HG02798 (cell line): ENCODE data around the gene FOXP1.
"Not testable (repeated sequence)": the region's sequence is repeated elsewhere in the genome, so short reads cannot be mapped to it uniquely, and the experiment has no call there.

Experiments
- ATAC-seq: cut with Tn5 transposase; IDR thresholded peaks from one replicate; pipeline ENCODE4 v1.9.1; 2021; ENCODE audit warnings: mild to moderate bottlenecking; ENCODE audit not compliant: unreplicated experiment, poor library complexity

FOXP1 gene

DNA sequence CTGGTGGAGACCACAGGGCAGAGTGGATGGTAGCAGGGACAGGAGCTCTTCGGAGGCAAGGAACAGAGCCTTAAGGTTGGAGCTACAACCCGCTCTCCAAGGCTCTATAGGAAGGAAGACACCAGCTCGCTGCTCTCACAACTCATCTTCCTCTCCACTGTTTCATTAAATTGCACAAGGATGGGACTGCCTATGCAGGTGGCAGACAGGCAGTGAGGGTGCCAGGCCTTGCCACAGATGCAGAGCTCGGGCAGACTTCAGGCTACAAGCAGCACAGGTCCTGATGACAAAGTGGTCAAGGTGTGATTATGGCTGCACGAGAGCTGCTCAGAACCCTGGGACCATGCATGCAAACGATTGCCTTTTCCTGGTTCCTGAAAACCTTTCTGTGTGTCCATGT lies 144.6 kb downstream of the FOXP1 start:
- no peak for ATAC-seq

DNA sequence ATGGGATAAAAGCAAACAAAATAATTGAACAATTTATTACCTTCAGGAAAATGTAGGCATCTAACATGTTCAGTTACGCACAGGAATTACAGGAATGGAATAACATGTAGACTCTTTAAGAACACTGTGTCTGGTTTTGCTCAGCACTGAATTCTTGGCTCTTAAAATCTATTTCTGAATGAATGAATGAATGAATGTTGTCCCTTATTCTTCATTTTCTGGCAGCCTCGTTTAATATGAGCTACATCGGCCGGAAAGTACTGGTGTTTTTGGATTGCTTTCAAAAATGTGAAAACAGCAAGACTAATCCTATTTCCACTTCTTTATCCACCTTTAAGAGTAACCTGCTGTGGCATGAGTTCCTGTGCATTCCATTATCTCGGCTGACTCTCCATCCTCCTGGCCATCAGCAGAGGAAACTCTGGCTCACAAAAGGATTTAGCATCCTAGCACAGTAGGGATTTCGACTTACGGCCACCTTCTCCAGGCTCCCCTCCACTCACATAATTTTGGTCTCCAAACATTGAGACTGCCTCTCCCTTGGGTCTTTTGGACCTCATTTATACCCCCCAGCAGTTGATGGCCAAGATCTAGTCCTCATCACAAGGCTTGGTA lies 145.3 kb downstream of the FOXP1 start:
- ATAC-seq = no peak

DNA sequence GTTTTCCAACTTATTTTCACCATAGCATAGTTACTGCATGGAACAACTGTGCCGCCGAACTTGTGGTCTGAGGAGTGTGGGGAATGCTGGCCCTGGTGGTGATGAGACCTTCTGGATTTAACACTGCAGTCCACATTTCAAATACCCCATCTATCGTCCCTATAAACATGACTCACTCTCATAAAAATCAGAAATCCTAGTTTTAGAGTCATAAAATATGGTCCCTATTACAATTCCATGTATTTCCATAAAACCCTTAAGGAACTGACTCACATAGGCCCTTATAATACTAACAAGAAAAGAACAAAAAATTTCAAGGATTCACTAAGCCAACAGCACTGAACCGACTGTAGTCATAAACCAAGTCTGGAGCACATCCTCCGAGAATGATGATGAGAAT lies 147.2 kb downstream of the FOXP1 start:
- no peak for ATAC-seq

DNA sequence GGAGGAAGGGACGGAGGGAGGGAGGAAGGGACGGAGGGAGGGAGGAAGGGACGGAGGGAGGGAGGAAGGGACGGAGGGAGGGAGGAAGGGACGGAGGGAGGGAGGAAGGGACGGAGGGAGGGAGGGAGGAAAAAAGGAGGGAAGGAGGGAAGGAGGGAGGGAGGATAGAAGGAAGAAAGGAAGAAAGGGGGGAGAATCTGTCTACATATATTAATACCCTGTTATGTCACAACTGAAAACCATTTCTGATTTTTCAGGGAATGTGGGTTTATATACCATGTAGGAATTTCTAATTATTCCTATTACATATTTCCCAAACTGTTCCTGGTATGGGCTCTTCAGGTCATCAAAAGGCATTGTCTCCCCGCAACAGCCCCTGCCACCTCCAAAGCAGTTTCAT lies 147.7 kb downstream of the FOXP1 start:
- ATAC-seq = not testable (repeated sequence)

DNA sequence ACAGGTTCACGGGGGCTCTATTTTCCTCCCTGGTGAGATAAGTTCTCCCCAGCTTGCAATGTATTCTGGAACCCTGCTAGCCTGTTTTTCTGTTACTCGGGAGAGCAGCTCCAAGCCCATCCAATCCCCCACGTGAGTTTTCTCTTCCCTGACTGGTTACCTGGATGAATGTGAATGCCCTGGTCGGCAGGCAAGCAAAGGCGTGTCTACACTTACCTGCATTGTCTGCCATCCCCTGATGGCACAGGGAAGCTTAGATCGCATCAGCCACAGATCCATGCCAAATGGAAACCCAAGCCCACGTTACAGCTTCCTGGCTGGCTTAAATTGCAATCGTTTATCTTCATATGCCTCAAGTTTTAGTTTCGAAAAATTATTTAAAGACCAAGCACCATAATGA lies 149.9 kb downstream of the FOXP1 start:
- ATAC-seq = no peak

DNA sequence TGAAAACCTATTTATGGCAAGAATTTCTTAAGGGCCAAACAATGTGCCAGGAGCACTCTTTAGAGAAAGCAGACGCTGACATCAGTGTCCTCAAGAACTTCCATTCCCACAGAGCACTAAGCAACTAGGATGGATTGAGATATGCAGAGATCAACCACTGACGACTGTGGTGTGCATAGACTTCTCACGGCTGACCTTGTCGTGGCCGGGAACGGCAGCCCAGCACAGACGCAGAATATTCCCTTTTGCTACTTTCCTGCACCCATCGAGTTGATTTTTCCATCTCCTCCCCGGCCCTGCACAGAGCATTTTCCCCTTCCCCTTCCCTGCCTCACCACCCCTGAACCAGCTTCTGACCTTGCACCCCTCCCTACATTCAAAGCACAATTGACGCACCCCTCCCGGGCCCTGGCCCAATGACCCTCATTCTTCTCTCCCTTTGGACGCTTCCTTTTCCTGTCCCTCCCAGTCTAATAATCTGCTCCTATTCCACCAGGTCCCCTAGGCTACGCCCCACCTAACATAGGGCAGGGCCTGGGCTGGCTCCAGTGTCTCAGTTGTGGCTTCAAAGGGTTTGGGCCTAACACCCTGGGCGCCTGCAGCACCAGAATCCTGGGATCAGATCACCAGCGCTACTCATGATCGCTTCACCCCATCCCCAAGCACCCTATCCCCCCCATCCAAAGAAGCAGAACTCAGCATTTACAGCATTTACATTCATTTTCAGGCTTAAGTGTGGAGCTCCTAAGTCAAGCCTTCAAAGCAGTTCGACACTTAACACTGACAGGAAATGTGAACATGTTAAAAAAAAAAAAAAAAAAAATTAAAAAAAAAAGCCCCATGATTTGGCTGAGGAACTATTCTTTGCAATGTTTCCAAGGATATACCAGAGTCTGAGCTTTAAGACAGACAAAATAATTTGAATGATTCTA lies 151.2 kb downstream of the FOXP1 start:
- no peak for ATAC-seq

DNA sequence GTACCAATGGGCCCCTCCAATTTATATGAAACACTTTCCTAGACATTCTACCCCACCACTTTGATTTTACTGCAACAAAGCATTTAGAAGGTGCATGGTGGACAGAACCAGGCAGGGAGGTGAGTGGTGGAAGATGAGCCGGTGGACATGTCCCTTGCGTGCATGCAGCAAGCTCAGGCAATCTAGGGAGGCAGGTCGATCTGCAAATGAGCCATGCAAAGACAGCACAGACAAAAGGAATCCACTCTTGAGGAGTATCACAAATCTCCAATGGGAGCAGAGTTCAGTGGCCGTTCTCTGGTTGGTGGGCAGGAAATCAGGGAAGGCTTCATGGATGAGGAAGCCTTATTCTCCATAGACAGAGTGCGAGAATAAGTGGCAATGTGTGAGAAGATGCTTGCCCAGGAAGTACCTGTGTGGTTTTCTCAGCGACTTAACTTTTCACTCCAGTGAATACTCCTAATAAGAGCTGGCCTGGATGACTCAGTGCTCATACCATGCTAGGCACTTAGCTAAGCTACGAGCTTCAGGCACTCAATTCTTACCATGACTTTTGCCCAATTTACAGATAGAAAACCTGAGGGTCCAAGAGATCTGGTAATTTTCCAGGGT lies 152.5 kb downstream of the FOXP1 start:
- no peak for ATAC-seq

DNA sequence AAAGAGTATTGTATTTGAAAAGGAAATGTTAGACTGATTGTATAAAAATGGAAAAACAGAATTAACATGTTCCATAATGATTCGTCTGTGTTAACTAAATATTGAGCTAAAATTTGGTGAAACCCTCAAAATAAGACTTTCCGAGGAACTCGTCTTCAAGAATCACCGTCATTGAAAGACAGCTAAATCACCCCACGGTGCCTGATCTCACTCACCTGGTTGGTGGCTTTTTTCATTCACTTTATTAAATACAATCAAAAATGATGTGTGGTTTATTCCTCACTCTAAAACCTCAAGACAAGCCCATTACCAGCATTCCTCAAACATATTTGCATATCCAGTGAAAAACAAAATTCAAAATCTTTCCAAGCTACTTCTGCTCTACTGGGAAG lies 153.9 kb downstream of the FOXP1 start:
- no peak for ATAC-seq

DNA sequence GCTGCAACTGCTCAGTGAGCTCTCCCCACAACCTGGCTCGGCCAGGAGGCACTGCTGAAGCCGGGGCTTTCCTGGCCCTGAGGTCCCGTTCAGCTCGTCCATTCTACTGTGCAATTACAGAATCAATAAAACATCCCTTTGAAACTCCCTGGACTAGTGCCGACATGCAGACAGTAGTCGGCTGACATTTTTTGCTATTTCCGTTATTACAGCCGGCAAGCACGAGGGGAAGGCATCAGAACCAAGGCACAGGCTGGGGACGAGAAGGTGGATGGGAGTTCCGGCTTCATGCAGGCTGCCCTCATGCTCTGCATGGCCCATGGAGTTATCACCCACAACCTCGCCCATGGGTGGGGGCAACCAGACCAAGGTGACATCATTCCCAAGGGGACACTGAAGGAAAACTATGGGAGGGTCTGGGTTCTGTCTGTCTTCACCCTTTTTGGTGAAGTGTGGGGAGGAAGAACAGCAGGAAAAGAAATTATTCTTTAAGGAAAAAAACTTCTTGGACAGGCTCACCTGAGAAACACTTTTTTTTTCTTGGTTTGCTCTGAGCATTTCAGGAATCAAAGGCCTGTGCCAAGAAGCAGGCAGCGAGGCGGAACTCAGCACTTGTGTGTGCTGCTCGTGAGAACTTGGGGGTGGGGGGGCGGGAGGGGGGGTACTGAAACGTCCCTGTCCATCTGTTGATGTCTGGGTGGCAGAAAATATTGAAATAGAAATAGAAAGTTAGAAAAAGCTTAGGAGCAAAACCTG lies 154.5 kb downstream of the FOXP1 start:
- ATAC-seq = no peak

DNA sequence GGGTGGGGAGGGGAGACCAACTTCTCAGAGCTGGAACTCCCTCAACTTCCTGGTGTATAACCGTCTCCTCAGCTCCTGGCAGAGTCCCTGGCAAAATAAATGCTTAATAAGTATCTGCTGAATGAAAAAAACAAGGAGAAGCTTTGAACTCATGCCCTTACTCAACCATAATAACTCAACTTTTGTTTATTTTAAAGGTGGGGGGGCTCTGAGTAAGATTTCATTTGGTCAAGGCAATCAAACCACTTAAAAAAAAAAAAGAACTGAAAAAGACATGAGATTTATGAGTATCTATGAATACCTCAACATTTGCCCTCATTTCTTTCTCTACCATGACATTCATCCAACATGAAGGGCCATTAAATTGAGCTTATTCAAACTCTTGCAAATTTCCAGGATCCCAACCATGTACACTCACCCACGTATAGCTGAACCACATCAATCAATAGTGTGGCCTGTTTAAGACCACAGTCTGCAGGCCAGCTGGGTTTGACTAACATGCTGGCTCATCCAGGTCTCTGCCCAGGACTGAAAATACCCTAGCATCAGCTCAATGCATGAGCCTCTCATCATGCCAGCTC lies 157.9 kb downstream of the FOXP1 start:
- no peak for ATAC-seq

DNA sequence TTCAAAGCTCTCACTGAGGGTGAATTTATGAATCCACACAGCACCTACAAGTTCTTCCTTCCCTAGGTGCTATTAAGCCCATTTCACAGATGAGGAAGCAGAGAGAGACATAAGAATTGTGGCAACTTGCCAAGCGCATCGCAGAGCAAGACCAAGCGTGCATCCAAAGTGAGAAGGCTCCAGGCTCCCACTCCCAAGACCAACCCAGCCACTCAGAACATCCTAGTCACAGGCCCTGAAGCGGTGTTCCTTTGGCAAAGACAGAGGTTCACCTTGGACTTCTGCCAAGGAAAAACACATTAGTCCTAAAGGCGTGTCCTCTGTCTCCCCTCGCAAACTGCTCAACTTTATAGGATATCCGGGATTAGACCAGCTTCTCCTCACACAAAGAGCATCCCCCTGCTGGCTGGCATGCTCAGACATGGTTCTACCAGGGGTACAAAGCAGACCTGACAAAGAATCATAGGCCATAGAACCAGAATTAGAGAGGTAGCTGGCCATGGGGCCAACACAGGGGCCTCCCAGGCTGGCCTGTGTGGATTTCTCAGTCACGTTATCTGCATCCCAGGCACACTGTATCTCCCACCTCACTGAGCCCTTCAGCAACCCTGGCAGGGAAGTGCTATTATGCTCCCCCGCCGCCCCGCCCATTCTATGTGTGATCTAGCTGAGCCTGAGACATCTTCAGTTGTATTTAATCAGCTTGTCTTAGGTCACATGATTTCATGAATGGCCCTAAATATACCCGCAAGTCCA lies 160.2 kb downstream of the FOXP1 start:
- ATAC-seq = no peak

DNA sequence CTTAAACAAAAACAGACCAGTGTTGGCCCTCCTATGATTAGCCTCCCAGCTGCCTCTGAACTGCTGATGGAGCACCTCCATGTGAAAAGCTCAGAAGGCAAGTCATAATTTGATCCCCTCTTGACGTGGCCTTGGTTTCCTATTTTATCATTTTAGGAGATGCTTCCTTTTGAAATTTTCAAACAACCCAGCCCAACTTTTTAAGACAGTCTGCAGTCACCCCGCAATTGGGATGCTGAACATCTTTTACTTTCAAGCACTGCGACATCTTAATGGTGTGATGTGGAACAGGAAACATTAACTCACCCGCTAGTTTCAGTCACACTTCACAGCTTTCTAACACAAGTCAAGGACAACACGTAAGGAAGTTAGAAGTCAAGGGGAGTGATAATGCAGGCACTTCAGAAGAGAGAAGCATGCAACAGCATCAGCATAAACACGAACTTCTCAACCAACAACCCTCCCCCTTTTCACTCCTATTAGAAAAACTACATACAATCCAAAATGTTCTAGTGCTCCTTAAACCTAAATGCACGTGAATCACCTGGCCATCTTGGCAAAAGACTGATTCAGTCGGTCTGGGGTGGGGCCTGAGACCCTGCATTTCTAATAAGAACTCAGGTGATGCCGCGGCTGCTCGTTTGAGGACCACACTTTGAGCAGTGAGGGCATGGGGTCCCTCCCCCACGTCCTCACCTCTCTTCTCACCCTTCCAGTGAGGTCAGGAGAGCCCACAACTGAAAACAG lies 161.5 kb downstream of the FOXP1 start:
- peak; percentile 88 for ATAC-seq

DNA sequence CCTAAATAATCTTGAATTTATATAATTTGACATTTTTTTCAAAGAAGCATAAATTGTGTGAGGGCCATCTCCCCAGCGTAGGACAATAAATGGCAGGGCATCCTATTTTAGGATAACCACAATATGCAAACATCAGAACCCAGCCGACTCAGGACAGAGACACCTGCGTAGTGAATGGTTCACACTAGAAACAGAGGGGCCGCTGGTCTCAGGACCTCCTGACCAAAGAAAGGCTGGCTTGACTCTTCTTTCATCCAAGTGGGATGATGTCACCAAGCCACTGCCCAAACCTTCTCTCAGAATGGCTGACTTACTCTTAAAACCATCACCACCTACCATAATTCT lies 162.1 kb downstream of the FOXP1 start:
- ATAC-seq = peak; percentile 64

DNA sequence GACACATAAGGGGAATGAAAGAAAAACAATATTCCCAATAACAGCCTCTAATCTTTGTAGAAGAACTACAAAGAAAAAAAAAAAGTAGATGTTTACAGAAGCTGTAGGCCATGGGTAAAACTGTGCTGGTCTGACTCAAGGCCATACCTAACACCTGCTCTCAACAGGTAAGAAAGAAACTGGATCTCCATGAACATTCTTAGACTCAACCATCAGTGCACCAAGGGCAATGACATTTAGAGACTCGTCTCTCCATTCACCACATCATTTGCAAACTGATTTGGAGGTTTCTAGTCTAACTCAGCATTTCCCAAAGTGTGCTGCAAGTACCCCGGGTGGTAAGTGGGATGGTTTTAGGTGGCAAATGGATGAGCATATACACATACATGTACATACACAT lies 164.2 kb downstream of the FOXP1 start:
- ATAC-seq = no peak

DNA sequence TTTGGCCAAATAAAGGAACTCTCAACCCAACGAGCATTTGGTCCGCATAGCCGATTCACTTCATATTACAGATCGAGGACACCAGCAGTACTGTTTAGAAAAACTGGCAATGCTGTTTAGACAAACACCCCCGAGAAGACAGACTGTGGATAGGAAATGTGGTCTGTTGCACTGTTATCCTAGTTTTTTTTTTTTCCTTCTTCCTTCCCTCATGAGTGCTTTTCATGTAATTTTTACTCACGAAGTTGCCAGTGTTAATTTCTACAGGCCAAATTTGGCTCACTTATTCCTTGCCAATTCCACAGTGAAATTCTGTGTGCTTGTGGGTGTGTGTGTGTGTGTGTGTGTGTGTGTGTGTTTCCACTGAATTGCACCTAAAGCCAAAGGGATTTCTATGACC lies 165.7 kb downstream of the FOXP1 start:
- no peak for ATAC-seq

DNA sequence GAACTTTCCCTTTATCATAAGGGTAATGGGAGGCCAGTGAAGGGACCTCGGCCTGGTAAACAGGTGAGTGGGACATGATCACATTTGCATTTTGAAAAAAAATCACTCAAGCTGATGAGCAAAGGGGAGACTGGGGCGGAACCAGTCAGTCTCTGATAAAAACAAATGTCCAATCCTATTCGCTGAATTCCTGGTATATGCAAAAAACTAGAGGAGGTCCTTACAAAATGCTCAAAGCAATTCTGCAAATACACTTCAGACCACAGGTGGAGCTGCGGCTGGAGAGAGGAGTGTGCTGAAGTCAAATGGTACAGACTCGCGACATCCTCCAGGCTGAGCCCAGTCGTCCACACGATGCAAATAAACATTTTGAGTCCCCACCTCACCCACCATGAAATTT lies 166.7 kb downstream of the FOXP1 start:
- ATAC-seq = no peak

DNA sequence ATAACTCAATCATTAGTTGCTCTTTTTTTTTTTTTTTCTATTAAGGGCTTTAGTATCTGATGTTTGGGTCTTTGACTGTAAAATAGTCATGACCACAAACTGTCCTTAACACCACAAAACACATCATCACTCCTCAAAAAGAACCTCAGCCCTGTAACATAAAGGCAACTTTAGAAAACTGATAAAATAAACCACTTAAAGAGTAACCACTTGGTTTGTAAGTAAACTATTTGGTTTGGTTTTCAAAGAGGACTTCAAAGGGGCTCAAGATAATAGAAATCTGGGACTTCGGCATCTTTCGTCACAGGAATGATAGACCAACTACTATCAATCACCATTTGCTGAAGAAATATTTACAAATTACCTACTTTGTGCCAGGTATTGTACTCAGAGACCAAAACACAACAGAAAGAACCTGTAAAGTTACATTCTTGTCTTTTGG lies 167.8 kb downstream of the FOXP1 start:
- ATAC-seq = no peak

DNA sequence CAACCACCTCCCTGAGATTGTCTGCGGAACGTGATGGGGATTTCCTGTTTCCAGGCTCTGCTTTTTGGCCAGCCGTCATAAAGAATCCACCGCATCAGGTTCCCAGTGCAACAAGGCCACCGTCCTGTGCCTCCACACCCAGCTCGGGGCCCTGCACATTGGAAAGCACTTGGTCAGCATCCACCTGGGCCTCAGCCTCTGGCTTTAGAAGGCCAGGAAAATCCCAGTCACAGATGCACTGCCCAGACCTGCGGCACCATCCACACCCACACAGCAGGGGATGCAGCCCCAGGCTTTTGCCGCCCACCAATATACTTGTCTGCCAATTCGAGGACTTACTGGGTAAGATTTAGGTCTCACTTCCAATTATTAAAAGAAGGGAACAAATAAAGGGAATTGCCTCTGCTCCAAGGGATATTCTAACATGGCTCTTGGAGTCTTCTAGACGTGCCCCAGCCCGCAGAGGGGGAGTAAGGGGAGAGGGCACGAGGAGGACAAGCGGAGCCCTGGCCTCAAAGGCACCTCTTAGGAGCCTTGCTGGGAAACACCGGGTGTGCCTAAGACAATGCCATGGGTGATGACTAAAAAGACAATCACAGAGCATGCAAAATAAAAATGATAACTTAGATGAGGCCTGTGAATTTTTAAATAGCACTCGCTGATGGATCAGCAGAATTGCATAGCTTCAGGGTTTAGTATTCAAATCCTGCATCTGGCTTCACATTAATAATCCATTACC lies 169.2 kb downstream of the FOXP1 start:
- ATAC-seq = no peak
